NCI-H460 (cell line): Measurements from ENCODE around the gene MED17. TPM values are rescaled to one million over a fixed set of nuclear protein-coding genes. Genes with fewer than 3 reads are reported as not detected.
"Not testable (repeated sequence)": the region's sequence is repeated elsewhere in the genome, so short reads cannot be mapped to it uniquely, and the experiment has no call there.

Experiments used
- DNase-seq: peaks from one replicate; pipeline ENCODE4 v3.0.0-alpha.2; 2016; ENCODE audit warnings: low read depth; ENCODE audit errors: extremely low read depth
- polyA plus RNA-seq: library from polyadenylated mRNA; depleted of rRNA; stranded (reverse); fragments of >200 nt; gene quantifications from 2 replicates; pipeline ENCODE4 v1.2.3, GENCODE V29; 2014; cell fraction: nucleus; rRNA removed
- total RNA-seq: library from RNA; depleted of rRNA; stranded (reverse); fragments of >200 nt; shearing (Covaris generic); gene quantifications from 2 replicates; pipeline ENCODE4 v1.2.3, GENCODE V29; 2014; rRNA removed

MED17 gene, protein sequence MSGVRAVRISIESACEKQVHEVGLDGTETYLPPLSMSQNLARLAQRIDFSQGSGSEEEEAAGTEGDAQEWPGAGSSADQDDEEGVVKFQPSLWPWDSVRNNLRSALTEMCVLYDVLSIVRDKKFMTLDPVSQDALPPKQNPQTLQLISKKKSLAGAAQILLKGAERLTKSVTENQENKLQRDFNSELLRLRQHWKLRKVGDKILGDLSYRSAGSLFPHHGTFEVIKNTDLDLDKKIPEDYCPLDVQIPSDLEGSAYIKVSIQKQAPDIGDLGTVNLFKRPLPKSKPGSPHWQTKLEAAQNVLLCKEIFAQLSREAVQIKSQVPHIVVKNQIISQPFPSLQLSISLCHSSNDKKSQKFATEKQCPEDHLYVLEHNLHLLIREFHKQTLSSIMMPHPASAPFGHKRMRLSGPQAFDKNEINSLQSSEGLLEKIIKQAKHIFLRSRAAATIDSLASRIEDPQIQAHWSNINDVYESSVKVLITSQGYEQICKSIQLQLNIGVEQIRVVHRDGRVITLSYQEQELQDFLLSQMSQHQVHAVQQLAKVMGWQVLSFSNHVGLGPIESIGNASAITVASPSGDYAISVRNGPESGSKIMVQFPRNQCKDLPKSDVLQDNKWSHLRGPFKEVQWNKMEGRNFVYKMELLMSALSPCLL
- 32.2 and 34.0 TPM in 2 replicates for total RNA-seq
- polyA plus RNA-seq = 22.9 and 34.0 TPM in 2 replicates

DNA sequence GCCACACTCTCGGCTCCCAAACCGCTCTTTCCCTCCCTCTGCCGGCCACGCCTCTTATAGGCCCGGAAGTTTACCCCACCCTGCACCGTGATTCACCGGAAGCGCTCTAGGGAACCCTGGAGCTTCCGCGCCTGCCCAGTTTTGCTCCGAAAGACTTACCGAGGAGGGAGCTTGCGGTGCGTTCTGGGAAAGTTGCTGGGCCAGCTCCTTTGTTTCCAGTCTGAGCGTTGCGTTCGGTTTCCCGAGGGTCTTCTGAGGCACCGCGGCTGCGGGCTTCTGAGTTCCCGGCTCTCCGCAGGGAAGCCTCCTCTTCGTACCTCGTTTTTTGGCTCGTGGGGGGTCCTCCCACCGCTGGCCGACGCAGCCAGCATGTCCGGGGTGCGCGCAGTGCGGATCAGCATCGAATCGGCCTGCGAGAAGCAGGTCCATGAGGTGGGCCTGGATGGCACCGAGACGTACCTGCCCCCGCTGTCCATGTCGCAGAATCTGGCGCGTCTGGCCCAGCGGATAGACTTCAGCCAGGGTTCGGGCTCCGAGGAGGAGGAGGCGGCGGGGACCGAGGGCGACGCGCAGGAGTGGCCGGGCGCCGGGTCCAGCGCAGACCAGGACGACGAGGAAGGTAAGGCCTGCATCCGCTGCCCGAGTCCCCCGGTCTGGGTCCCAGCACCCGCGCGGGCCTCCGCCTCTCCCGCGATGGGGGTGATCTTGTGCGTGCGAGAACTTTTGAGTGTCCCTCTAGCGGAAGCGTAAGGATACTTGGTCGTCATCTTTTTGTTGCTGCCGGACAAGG, at the start of gene MED17:
Gene MED17, plus strand, starts transcription at position 138 of the 790 bp plus-strand sequence. Its CDS starts 232 bp downstream, at position 370.
- peak; percentile 87 for DNase-seq

DNA sequence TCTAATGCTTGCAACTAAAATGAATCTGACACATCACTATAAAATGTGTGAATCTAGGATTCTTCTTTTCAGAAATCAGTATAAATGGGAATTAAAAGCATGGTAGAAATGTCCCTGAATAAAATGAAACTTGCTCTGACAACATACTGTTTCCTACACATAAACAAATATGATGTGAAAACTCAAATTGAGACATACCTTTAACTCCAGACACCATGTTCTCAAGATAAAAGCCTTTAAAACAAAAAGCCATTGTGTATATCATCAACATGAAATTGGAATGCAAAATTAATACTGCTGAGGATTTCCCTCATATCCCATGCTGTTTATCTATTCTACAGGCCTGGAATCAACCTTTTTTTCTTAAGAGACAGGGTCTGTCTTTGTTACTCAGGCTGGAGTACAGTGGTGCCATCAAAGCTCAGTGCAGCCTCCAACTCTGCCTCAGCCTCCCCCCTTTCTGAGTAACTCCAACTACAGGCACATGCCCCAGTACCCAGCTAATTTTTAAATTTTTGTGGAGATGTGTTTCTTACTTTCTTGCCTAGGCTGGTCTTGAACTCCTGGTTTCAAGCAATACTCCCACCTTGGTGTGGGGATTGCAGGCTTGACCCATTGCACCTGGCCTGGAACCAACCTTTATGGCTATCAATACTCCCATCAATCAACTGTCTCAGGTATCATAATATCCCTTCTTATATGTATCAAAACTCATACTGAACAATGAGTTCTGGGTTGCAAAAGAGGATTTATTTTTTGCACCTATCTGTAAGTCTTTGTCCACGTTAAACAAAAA, 49.5 kb upstream of the MED17 start:
- DNase-seq = no peak

DNA sequence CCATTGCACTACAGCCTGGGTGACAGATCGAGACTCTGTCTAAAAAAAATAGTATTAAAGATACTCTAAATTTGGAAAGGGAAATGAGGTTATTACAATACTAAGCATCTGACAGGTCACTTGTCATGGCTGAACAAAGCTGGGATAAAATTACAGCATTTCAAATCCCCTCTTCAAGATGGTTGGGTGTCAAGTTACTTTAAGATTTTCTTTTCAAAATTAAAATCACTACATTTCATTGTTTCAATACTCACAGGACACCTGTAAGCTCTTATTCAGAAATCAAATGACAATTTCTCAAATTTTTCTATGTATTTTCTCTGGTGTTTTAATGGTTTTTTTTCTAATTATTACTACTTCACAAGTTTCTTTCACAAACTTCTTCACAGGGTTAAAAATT, 48.5 kb upstream of the MED17 start:
- DNase-seq = no peak

DNA sequence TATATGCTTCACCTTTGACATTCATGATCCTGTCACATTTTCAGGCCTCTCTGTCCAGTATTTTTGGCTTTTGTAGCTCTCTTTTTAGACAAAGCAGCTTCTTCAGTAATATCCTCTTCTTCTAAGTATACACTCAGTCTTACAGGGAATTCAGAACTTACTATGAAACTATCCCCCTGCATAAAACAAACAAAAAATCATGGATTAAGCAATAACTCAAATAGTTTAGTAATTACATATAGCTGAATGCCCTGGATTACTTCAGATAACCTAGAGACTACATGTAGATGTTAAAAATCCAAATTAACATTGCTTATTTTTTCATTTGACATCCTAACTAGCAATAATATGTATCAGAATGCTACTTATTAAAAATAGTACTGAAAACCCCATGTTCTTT, 48.0 kb upstream of the MED17 start:
- no peak for DNase-seq

DNA sequence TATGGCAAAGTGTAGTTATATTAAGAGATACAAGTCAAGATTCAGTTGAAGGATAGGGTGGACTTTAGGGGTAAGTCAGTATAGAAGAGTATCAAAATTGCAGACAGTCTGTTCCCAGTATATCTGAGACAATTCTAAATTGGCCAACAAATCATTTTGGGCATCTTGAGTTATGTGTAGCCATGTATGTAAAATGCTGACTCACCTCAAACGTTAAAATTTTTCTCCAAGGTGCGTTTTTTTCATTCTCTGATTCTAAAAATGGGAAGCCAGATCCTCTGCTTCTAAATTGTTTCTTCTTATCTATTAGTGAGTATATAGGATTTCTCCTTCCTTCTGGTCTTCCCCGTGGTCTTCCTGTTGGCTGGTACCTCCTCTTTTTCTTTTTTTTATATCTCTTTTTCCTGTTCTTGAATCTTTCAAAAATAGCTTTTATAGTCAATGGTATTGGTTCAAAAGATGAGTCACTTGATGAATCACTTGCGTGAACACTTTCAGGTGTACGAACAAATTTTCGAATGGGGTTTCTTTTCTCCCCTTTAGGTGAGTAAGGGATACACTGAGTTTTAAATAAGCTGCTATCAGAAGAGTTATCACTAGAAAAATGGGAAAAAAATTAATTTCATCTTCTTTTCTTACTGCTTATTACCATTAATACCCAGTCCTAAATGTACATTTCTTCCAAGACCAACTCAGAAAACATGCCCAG, 46.0 kb upstream of the MED17 start:
- DNase-seq = no peak

DNA sequence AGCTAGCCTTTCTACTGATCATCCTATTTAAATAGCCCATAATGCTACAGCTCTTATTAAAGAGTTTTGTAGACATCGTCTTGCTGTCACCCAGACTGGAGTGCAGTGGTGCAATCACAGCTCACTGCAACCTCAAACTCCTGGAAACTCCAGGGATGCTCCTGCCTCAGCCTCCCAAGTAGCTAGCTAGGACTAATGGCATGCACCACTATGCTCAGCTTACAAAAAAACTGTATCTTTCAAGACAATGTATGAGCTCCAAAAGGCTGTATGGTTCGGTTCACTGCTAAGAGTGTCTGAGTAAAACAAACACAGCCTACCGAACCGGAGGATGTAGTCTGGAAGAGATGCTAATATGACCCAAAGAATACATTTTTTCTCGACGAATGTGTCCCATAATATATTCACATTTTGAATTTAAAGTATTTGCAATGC, 45.4 kb upstream of the MED17 start:
- no peak for DNase-seq

DNA sequence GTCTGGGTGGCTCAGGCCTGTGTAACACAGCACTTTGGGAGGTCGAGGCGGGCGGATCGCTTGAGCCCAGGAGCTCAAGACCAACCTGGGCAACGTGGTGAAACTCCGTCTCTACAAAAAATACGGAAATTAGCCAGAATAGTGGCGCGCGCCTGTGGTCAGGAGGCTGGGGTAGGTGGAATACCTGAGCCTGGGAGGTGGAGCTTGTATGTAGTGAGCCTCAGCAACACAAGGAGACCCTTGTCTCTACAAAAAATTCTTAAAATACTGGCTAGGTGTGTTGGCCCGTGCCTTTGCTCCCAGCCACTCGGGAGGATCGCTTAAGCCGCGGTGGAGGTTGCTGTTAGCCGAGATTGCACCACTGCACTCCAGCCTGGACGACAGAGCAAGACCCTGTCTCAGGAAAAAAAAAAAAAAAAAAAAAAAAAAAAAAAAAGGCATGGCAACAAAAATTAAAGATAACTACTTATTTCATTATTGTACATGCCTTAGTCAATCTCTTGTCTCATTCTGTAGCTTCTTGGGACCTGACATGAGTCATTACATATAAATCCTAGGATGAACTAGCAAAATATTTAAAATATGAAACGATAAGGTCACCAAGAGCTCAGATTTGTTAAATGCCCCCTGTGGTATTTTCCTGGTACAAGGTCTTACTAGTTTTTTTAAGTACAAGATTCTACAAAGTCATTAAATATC, 43.9 kb upstream of the MED17 start:
- no peak for DNase-seq

DNA sequence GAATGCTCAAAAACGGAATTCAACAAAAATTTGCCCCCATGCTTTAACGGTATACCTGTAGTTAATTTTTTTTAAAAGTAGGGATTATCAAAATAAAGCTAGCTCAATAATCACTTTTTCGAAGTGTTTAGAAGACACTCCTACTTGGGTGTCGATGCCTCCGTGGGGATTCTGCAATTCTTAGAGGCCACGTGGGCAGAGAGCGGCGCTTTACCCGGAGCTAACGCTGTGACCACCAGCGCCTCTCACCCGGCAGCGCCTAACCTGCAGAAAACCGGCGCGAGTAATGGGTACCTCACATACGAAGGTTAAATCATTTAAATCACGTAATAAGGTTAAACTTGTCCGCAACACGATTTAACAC, 43.4 kb upstream of the MED17 start:
- DNase-seq = peak; percentile 61

DNA sequence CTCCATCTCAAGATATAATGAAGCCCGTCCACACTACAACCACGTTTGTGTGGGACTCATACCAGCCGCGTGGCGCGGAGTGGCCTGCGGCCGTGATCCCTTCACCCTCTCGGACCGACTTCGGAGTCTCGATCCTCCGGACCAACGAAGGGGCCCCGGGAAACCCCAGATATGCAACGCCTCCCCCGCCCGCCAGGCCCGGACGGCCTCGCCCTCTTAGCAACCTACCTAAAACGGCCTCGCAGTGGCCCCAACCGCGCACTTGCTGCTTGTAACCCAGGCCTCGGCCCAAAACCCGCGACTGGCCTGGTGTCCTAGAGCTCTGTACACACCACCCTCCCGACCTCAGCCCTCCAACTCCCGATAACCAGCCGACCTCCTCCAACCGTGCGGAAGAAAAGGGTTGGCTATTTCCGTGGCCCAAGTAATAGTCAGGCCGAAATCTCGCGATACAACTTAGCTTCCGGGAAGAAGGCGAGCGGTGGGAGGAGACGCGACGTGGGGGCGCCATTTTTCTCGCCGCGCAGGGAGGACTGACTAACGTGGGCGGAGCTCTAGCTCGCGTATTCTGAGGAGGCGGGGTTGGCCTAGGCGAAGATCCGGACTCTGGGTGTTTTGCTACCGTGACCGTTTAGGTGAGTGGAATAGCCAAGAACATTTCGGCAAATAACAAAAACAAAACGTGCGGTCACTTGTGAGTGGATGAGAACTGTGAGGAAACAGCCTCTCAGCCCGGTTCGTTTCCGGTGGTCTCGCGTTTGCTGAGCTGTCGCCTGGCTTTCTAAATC, 42.8 kb upstream of the MED17 start, which contains the start of the genes C11orf54 and TAF1D:
Gene C11orf54, plus strand, starts transcription at position 579 of the 788 bp plus-strand sequence. CDS start 5,722 bp downstream, outside the sequence.
Gene TAF1D, minus strand, starts transcription at position 402 of the 788 bp plus-strand sequence. CDS start 2,191 bp downstream, outside the sequence.
- peak; percentile 97 for DNase-seq

DNA sequence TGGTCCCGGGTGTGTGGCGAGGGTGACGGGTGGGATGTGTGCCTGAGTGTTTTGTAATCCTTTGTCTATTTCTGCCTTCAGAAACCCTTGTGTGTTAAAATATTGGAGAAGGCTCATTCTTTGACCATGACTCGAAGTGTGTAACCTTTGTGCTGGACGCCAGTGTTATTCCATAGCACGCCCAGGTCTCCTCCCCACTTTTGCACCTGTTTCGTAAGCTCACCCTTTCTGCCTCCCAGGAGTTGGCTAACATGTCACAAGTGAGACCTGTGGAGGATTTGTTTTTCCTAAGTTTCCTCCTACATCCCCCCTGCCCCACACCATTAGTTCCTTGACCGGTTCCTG, 42.2 kb upstream of the MED17 start:
- no peak for DNase-seq

DNA sequence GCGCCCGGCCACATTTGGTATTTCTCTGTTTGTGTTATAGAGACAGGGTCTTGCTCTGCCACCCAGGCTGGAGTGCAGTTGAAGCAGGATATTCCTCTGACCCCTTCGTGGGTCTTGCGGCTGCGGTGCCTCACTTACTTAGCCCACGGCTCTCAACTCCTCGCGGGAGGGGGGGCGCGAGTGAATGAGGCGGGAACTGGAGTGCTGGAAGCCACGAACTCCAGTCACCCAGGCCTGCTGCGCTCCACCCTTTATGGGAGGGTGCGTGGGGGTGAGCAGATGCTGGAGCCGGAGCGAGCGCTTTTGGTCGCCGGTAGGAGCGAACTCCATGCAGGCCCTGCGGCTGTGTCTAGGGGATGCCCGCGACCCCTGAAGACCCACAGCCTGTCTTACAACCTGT, 40.8 kb upstream of the MED17 start:
- no peak for DNase-seq

DNA sequence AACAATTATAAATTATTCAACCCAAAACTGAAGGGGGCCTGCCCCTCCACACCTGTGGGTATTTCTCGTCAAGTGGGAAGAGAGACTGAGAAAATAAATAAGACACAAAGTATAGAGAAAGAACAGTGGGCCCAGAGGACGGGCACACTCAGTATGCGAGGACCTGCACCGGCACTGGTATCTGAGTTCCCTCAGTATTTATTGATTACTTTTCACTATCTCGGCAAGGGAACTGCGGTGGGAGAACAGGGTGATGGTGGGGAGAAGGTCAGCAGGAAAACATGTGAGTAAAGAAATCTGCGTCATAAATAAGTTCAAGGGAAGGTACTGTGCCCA, 39.4 kb upstream of the MED17 start:
- DNase-seq = no peak

DNA sequence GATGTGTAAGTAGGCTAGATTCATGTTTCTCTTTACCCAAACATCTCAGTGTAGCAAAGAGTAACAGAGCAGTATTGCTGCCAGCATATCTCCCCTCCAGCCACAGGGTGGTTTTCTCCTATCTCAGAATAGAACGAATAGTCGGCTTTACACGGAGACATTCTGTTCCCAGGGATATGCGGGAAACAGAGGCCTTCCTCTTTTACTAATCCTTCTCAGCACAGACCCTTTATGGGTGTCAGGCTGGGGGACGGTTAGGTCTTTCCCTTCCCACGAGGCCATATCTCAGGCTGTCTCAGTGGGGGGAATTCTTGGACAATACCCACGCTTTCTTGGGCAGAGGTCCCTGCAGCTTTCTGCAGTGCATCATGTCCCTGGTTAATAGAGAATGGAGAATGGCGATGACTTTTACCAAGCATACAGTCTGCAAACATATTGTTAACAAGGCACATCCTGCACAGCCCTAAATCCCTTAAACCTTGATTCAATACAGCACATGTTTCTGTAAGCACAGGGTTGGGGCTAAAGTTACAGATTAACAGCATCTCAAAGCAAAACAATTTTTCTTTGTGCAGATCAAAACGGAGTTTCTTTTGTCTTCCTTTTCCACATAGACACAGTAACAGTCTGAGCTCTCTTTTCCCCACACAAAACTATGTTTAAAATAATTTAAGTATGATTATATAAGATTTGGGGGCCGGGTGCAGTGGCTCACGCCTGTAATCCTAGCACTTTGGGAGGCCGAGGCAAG, 38.9 kb upstream of the MED17 start:
- DNase-seq = not testable (repeated sequence)

DNA sequence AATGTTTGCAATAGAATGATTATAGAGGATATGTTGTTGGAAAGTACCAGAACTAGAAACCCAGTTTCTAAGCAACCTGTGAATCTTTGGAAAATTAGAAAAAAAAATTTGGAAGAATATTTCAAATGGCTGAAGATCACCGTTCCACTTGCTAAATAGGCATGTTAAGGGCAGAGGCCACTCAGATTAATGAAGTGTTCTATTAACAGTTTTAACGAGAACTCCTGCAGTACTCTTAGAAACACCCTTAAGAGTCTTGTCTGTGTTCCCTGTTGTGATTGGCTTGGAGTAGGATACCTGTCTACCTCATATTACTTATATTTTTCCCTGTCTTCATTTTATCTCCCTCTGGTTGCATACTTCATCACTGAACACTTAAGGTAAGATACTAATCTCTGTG, 38.0 kb upstream of the MED17 start:
- no peak for DNase-seq

DNA sequence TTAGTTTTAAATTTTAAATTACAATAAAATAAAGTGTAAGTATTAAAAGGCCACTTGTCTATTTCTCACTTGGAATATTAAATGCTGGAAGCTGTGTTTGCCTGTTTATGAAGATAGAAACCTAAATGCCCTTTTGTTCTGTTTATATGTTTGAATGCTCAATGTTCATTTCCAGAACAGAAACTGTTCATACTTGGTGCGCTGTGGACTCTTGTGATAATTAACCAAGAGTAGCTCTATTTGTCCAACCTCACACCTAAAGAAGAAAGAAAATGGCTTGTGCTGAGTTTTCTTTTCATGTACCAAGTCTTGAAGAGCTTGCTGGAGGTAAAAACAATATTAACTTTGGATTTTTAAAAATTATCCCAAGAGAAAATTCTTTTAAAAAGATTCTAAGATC, 37.0 kb upstream of the MED17 start:
- no peak for DNase-seq

DNA sequence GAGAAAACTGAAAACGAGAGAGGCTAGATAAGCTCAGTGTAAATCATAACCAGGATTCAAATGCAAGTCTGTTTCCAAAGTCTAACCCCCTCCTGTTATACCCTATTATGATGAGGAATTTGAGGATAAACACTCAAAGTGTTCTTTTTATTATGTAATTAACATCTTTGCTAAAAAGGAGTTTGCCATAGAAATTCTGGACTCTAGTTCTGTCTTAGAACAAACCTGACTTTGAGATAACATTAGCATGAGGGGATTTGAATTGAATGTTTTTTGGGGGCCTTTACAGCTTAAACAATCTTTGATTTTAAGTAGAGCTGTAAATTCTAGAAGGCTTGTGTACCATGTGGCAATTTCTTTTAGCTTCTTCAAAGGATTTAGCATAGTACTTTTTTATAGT, 33.1 kb upstream of the MED17 start:
- DNase-seq = no peak

DNA sequence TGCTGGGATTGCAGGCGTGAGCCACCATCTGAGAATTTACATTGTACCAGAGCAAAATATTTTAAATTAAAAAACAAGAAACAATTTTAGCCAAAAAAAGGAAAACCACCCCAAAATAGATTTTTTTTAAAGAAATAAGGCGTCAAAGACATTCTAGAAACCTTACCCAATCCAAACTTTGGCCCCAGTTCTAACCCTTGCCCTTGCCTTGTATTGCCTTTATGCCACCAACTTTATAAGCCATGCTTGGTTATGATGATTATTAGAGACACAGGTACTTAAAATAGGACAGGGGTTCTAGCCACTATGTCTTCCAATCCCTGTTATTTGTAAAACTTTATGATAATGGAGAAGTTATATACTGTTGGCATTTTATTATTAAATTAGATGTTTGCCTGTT, 30.8 kb upstream of the MED17 start:
- DNase-seq = no peak

DNA sequence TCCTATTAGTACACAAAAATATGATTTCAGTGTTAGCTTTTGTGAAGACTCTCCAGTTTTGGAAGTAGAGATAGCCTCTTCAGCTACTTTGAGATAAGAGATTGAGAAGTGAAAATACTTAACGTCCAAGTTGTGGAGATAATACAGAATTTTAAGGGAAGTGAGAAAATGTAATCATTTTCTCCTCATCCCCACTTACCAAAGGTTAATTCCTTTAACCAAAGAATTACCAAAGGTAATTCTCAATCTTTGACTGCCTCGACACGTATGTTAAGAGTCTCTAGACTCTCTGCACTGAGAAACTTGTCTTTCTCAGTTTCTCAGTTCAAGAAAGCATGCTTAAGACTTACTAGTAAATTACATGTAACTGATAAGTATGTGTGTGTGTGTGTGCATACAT, 27.3 kb upstream of the MED17 start:
- DNase-seq = no peak
